ENCODE measurements around the gene PCDHA4.
"Not testable (repeated sequence)": the region's sequence is repeated elsewhere in the genome, so short reads cannot be mapped to it uniquely, and the experiment has no call there.

The PCDHA4 gene

GRCh38 chr5:140806834-140807775 lies at the start of gene PCDHA4:
Gene PCDHA4, plus strand, starts transcription at chr5:140807068.
- DNase-seq = peak; percentile 8

- peak; percentile 4 for DNase-seq
These were observed 42.5 kb upstream of the PCDHA4 start for GRCh38 chr5:140764177-140764973.

GRCh38 chr5:140767444-140767843 lies 39.4 kb upstream of the PCDHA4 start:
- DNase-seq = no peak

GRCh38 chr5:140780512-140780911 lies 26.4 kb upstream of the PCDHA4 start:
- DNase-seq = no peak

GRCh38 chr5:140785905-140786686 lies 20.8 kb upstream of the PCDHA4 start, which contains the start of gene PCDHA1:
Gene PCDHA1, plus strand, starts transcription at chr5:140786140.
- DNase-seq = peak; percentile 62

GRCh38 chr5:140787422-140787821 lies 19.4 kb upstream of the PCDHA4 start:
- DNase-seq = not testable (repeated sequence)

GRCh38 chr5:140787849-140788504 lies 18.9 kb upstream of the PCDHA4 start:
- not testable (repeated sequence) for DNase-seq

GRCh38 chr5:140791089-140791488 lies 15.8 kb upstream of the PCDHA4 start:
- DNase-seq = peak; percentile 33

GRCh38 chr5:140794595-140795258 lies 12.1 kb upstream of the PCDHA4 start, which contains the start of gene PCDHA2:
Gene PCDHA2, plus strand, starts transcription at chr5:140794852.
- DNase-seq = no peak

- no peak for DNase-seq
These were observed 11.6 kb upstream of the PCDHA4 start for GRCh38 chr5:140795259-140795641.

- DNase-seq = not testable (repeated sequence)
These were observed 10.7 kb upstream of the PCDHA4 start for GRCh38 chr5:140796072-140796717.

GRCh38 chr5:140796718-140797095 lies 10.2 kb upstream of the PCDHA4 start:
- no peak for DNase-seq

GRCh38 chr5:140800816-140801493 lies 5.9 kb upstream of the PCDHA4 start, which contains the start of gene PCDHA3:
Gene PCDHA3, plus strand, starts transcription at chr5:140801057.
- DNase-seq = no peak

- no peak for DNase-seq
These were observed 5.4 kb upstream of the PCDHA4 start for GRCh38 chr5:140801494-140801841.

GRCh38 chr5:140802381-140802780 lies 4.5 kb upstream of the PCDHA4 start:
- DNase-seq = not testable (repeated sequence)

GRCh38 chr5:140802781-140803271 lies 4.0 kb upstream of the PCDHA4 start:
- DNase-seq = no peak

GRCh38 chr5:140808241-140808888 lies 1.5 kb downstream of the PCDHA4 start:
- not testable (repeated sequence) for DNase-seq

- DNase-seq = no peak
These were observed 2.0 kb downstream of the PCDHA4 start for GRCh38 chr5:140808889-140809291.

GRCh38 chr5:140821375-140822280 lies 14.8 kb downstream of the PCDHA4 start, which contains the start of gene PCDHA5:
Gene PCDHA5, plus strand, starts transcription at chr5:140821613.
- DNase-seq = peak; percentile 17

Data from OCI-M1 (cell line).